ENCODE results near the gene RPA1. TPM values are rescaled to one million over a fixed set of nuclear protein-coding genes. Genes with fewer than 3 reads are reported as not detected.

RPA1 gene
- total and polyA plus RNA-seq, 7 experiments from 2014 or later, result 57.8 to 264 (median 85.2) TPM

GRCh38 chr17:1928976-1929375 is 99.2 kb downstream of the RPA1 start:
- no peak overlapping the region for H3K4me3 ChIP-seq (ENCODE audit: low read length)
- Mint-ChIP-seq H3K9me3 (no peaks in the 10 kb centered on the region), H3K27me3 (peaks cover 0 to 4% (median 0%) of the 10 kb centered on the region in 5 donors), H3K4me3 (no peak overlapping the region), H3K27ac (no peak overlapping the region), H3K4me1 (no peaks in the 10 kb centered on the region), H3K36me3 (no peaks in the 10 kb centered on the region)
- H3K9me3 ChIP-seq (ENCODE audit: control insufficient read depth in 2 of 3, low read length in 3 of 3), result no peaks in the 10 kb centered on the region
- no peak for DNase-seq
- no peaks in the 10 kb centered on the region for H3K27me3 ChIP-seq (ENCODE audit: control insufficient read depth in 2 of 2, insufficient read depth in 2 of 2, low read length in 2 of 2)
- ATAC-seq, result no peak
- POLR2A ChIA-PET, result no interaction called here
- H3K4me1 ChIP-seq (ENCODE audit: control insufficient read depth in 2 of 2, insufficient read depth in 2 of 2, low read length in 2 of 2), result no peaks in the 10 kb centered on the region
- no peak overlapping the region for H3K27ac ChIP-seq (ENCODE audit: low read depth, low read length)
- intact Hi-C loops (cut with micrococcal nuclease), result no loop called here
- CTCF ChIA-PET, result no interaction called here
- no peaks in the 10 kb centered on the region for H3K36me3 ChIP-seq (ENCODE audit: control insufficient read depth in 2 of 3, insufficient read depth in 3 of 3, low read length in 3 of 3)

- H3K27me3 Mint-ChIP-seq, result peaks cover 0 to 4% (median 0%) of the 10 kb centered on the region in 5 donors
- DNase-seq (no peak), ATAC-seq (no peak)
- intact Hi-C loops (cut with micrococcal nuclease), result no loop called here
- no peaks in the 10 kb centered on the region for H3K27me3 ChIP-seq (ENCODE audit: control insufficient read depth in 2 of 2, insufficient read depth in 2 of 2, low read length in 2 of 2)
- no peaks in the 10 kb centered on the region for H3K9me3 Mint-ChIP-seq
- POLR2A ChIA-PET, result no interaction called here
- no peak overlapping the region for H3K27ac ChIP-seq (ENCODE audit: low read depth, low read length)
- no peak overlapping the region for H3K4me3 Mint-ChIP-seq
- no peaks in the 10 kb centered on the region for H3K9me3 ChIP-seq (ENCODE audit: control insufficient read depth in 2 of 3, low read length in 3 of 3)
- H3K4me1 ChIP-seq (ENCODE audit: control insufficient read depth in 2 of 2, insufficient read depth in 2 of 2, low read length in 2 of 2), result no peaks in the 10 kb centered on the region
- H3K36me3 Mint-ChIP-seq, result no peaks in the 10 kb centered on the region
- CTCF ChIA-PET, result no interaction called here
- H3K4me1 Mint-ChIP-seq, result no peaks in the 10 kb centered on the region
- no peak overlapping the region for H3K4me3 ChIP-seq (ENCODE audit: low read length)
- no peaks in the 10 kb centered on the region for H3K36me3 ChIP-seq (ENCODE audit: control insufficient read depth in 2 of 3, insufficient read depth in 3 of 3, low read length in 3 of 3)
- H3K27ac Mint-ChIP-seq, result no peak overlapping the region
Measured at GRCh38 chr17:1930337-1930645, 100.5 kb downstream of the RPA1 start.

- no peak overlapping the region for H3K27ac ChIP-seq (ENCODE audit: low read depth, low read length)
- no peaks in the 10 kb centered on the region for H3K4me1 ChIP-seq (ENCODE audit: control insufficient read depth in 2 of 2, insufficient read depth in 2 of 2, low read length in 2 of 2)
- Mint-ChIP-seq H3K36me3 (no peaks in the 10 kb centered on the region), H3K4me1 (no peaks in the 10 kb centered on the region), H3K27ac (no peak overlapping the region), H3K9me3 (no peaks in the 10 kb centered on the region), H3K4me3 (no peak overlapping the region), H3K27me3 (peaks cover 0 to 4% (median 0%) of the 10 kb centered on the region in 5 donors)
- intact Hi-C loops (cut with micrococcal nuclease), result no loop called here
- no peaks in the 10 kb centered on the region for H3K36me3 ChIP-seq (ENCODE audit: control insufficient read depth in 2 of 3, insufficient read depth in 3 of 3, low read length in 3 of 3)
- CTCF ChIA-PET, result no interaction called here
- H3K9me3 ChIP-seq (ENCODE audit: control insufficient read depth in 2 of 3, low read length in 3 of 3), result no peaks in the 10 kb centered on the region
- H3K4me3 ChIP-seq (ENCODE audit: low read length), result no peak overlapping the region
- DNase-seq (no peak), ATAC-seq (no peak)
- no peaks in the 10 kb centered on the region for H3K27me3 ChIP-seq (ENCODE audit: control insufficient read depth in 2 of 2, insufficient read depth in 2 of 2, low read length in 2 of 2)
- POLR2A ChIA-PET, result no interaction called here
Measured at GRCh38 chr17:1931844-1932579, 102.2 kb downstream of the RPA1 start.

- ATAC-seq, result no peak
- intact Hi-C loops (cut with micrococcal nuclease), result no loop called here
- H3K36me3 Mint-ChIP-seq, result no peaks in the 10 kb centered on the region
- H3K36me3 ChIP-seq (ENCODE audit: control insufficient read depth in 2 of 3, insufficient read depth in 3 of 3, low read length in 3 of 3), result no peaks in the 10 kb centered on the region
- H3K4me3 ChIP-seq (ENCODE audit: low read length), result no peak overlapping the region
- H3K9me3 Mint-ChIP-seq, result no peaks in the 10 kb centered on the region
- H3K27me3 Mint-ChIP-seq, result peaks cover 0 to 4% (median 0%) of the 10 kb centered on the region in 5 donors
- no peak overlapping the region for H3K4me3 Mint-ChIP-seq
- POLR2A ChIA-PET, result no interaction called here
- H3K27ac ChIP-seq (ENCODE audit: low read depth, low read length), result no peak overlapping the region
- no peaks in the 10 kb centered on the region for H3K4me1 ChIP-seq (ENCODE audit: control insufficient read depth in 2 of 2, insufficient read depth in 2 of 2, low read length in 2 of 2)
- H3K9me3 ChIP-seq (ENCODE audit: control insufficient read depth in 2 of 3, low read length in 3 of 3), result no peaks in the 10 kb centered on the region
- no peak overlapping the region for H3K27ac Mint-ChIP-seq
- CTCF ChIA-PET, result no interaction called here
- no peaks in the 10 kb centered on the region for H3K4me1 Mint-ChIP-seq
- H3K27me3 ChIP-seq (ENCODE audit: control insufficient read depth in 2 of 2, insufficient read depth in 2 of 2, low read length in 2 of 2), result no peaks in the 10 kb centered on the region
- no peak for DNase-seq
Measured at GRCh38 chr17:1933875-1934715, 104.3 kb downstream of the RPA1 start.

- Mint-ChIP-seq H3K4me1 (no peaks in the 10 kb centered on the region), H3K36me3 (no peaks in the 10 kb centered on the region), H3K27ac (no peak overlapping the region), H3K4me3 (no peak overlapping the region), H3K9me3 (no peaks in the 10 kb centered on the region), H3K27me3 (peaks cover 0 to 4% (median 0%) of the 10 kb centered on the region in 5 donors)
- Histone ChIP-seq H3K36me3 (ENCODE audit: control insufficient read depth in 2 of 3, insufficient read depth in 3 of 3, low read length in 3 of 3) (no peaks in the 10 kb centered on the region), H3K27me3 (ENCODE audit: control insufficient read depth in 2 of 2, insufficient read depth in 2 of 2, low read length in 2 of 2) (no peaks in the 10 kb centered on the region), H3K4me1 (ENCODE audit: control insufficient read depth in 2 of 2, insufficient read depth in 2 of 2, low read length in 2 of 2) (no peaks in the 10 kb centered on the region), H3K27ac (ENCODE audit: low read depth, low read length) (no peak overlapping the region), H3K4me3 (ENCODE audit: low read length) (no peak overlapping the region), H3K9me3 (ENCODE audit: control insufficient read depth in 2 of 3, low read length in 3 of 3) (no peaks in the 10 kb centered on the region)
- intact Hi-C loops (cut with micrococcal nuclease), result no loop called here
- ChIA-PET CTCF (no interaction called here), POLR2A (no interaction called here)
- no peak for ATAC-seq
- DNase-seq, result no peak
Measured at GRCh38 chr17:1934901-1935300, 105.1 kb downstream of the RPA1 start.

GRCh38 chr17:1936766-1937165 is 107.0 kb downstream of the RPA1 start:
- no peaks in the 10 kb centered on the region for H3K9me3 Mint-ChIP-seq
- DNase-seq (no peak), ATAC-seq (no peak)
- H3K36me3 Mint-ChIP-seq, result no peaks in the 10 kb centered on the region
- no peak overlapping the region for H3K27ac Mint-ChIP-seq
- CTCF ChIA-PET, result no interaction called here
- no peaks in the 10 kb centered on the region for H3K4me1 Mint-ChIP-seq
- Histone ChIP-seq H3K4me3 (ENCODE audit: low read length) (no peak overlapping the region), H3K4me1 (ENCODE audit: control insufficient read depth in 2 of 2, insufficient read depth in 2 of 2, low read length in 2 of 2) (no peaks in the 10 kb centered on the region), H3K27ac (ENCODE audit: low read depth, low read length) (no peak overlapping the region), H3K36me3 (ENCODE audit: control insufficient read depth in 2 of 3, insufficient read depth in 3 of 3, low read length in 3 of 3) (no peaks in the 10 kb centered on the region), H3K9me3 (ENCODE audit: control insufficient read depth in 2 of 3, low read length in 3 of 3) (no peaks in the 10 kb centered on the region), H3K27me3 (ENCODE audit: control insufficient read depth in 2 of 2, insufficient read depth in 2 of 2, low read length in 2 of 2) (no peaks in the 10 kb centered on the region)
- no peaks in the 10 kb centered on the region for H3K27me3 Mint-ChIP-seq
- intact Hi-C loops (cut with micrococcal nuclease), result no loop called here
- POLR2A ChIA-PET, result no interaction called here
- no peak overlapping the region for H3K4me3 Mint-ChIP-seq

GRCh38 chr17:1937461-1937860 is 107.7 kb downstream of the RPA1 start:
- H3K4me1 ChIP-seq (ENCODE audit: control insufficient read depth in 2 of 2, insufficient read depth in 2 of 2, low read length in 2 of 2), result no peaks in the 10 kb centered on the region
- no peaks in the 10 kb centered on the region for H3K9me3 ChIP-seq (ENCODE audit: control insufficient read depth in 2 of 3, low read length in 3 of 3)
- Mint-ChIP-seq H3K4me1 (no peaks in the 10 kb centered on the region), H3K9me3 (no peaks in the 10 kb centered on the region), H3K36me3 (no peaks in the 10 kb centered on the region), H3K27ac (no peak overlapping the region), H3K4me3 (no peak overlapping the region), H3K27me3 (no peaks in the 10 kb centered on the region)
- no peak overlapping the region for H3K4me3 ChIP-seq (ENCODE audit: low read length)
- H3K36me3 ChIP-seq (ENCODE audit: control insufficient read depth in 2 of 3, insufficient read depth in 3 of 3, low read length in 3 of 3), result no peaks in the 10 kb centered on the region
- no peak for DNase-seq
- CTCF ChIA-PET, result no interaction called here
- intact Hi-C loops (cut with micrococcal nuclease), result no loop called here
- POLR2A ChIA-PET, result no interaction called here
- H3K27me3 ChIP-seq (ENCODE audit: control insufficient read depth in 2 of 2, insufficient read depth in 2 of 2, low read length in 2 of 2), result no peaks in the 10 kb centered on the region
- no peak for ATAC-seq
- no peak overlapping the region for H3K27ac ChIP-seq (ENCODE audit: low read depth, low read length)
